ENCODE data around the gene FARS2. TPM values are rescaled to one million over a fixed set of nuclear protein-coding genes. Genes with fewer than 3 reads are reported as not detected.
"Not testable (repeated sequence)": the region's sequence is repeated elsewhere in the genome, so short reads cannot be mapped to it uniquely, and the experiment has no call there.

The FARS2 gene
- total RNA-seq, 2 donors from 2014 or later = 23.9 to 26.0 TPM

- H3K4me1 Mint-ChIP-seq (ENCODE audit: low read depth) = peaks cover 31% of the 10 kb centered on the region
- H3K36me3 Mint-ChIP-seq (ENCODE audit: insufficient read depth in 2 of 2) = no peaks in the 10 kb centered on the region
- no peaks in the 10 kb centered on the region for H3K9me3 Mint-ChIP-seq
- H3K4me3 Mint-ChIP-seq = no peak overlapping the region
- no peaks in the 10 kb centered on the region for H3K27me3 Mint-ChIP-seq (ENCODE audit: low read depth)
- no peak overlapping the region for H3K27ac Mint-ChIP-seq
- no peak for DNase-seq
- ATAC-seq (replicated peaks in 1 of 2) = no peak
Measured at GRCh38 chr6:5672581-5673011, 411.3 kb downstream of the FARS2 start.

- H3K27ac Mint-ChIP-seq = no peak overlapping the region
- no peak for ATAC-seq (replicated peaks in 1 of 2)
- DNase-seq = no peak
- H3K27me3 Mint-ChIP-seq (ENCODE audit: low read depth) = no peaks in the 10 kb centered on the region
- peaks cover 25% of the 10 kb centered on the region for H3K4me1 Mint-ChIP-seq (ENCODE audit: low read depth)
- H3K9me3 Mint-ChIP-seq = no peaks in the 10 kb centered on the region
- H3K4me3 Mint-ChIP-seq = no peak overlapping the region
- no peaks in the 10 kb centered on the region for H3K36me3 Mint-ChIP-seq (ENCODE audit: insufficient read depth in 2 of 2)
Measured at GRCh38 chr6:5673019-5673790, 411.9 kb downstream of the FARS2 start.

GRCh38 chr6:5674141-5674540, 412.8 kb downstream of the FARS2 start:
- H3K4me1 Mint-ChIP-seq (ENCODE audit: low read depth) = peaks cover 26% of the 10 kb centered on the region
- no peaks in the 10 kb centered on the region for H3K36me3 Mint-ChIP-seq (ENCODE audit: insufficient read depth in 2 of 2)
- H3K27me3 Mint-ChIP-seq (ENCODE audit: low read depth) = no peaks in the 10 kb centered on the region
- DNase-seq (no peak), ATAC-seq (replicated peaks in 1 of 2) (no peak)
- H3K4me3 Mint-ChIP-seq = no peak overlapping the region
- H3K9me3 Mint-ChIP-seq = no peaks in the 10 kb centered on the region
- no peak overlapping the region for H3K27ac Mint-ChIP-seq

- no peak for ATAC-seq (replicated peaks in 1 of 2)
- Mint-ChIP-seq H3K27me3 (ENCODE audit: low read depth) (no peaks in the 10 kb centered on the region), H3K27ac (no peak overlapping the region), H3K4me1 (ENCODE audit: low read depth) (peaks cover 32% of the 10 kb centered on the region), H3K4me3 (no peak overlapping the region), H3K9me3 (no peaks in the 10 kb centered on the region), H3K36me3 (ENCODE audit: insufficient read depth in 2 of 2) (no peaks in the 10 kb centered on the region)
- no peak for DNase-seq
Measured at GRCh38 chr6:5674721-5675120, 413.4 kb downstream of the FARS2 start.

- H3K36me3 Mint-ChIP-seq (ENCODE audit: insufficient read depth in 2 of 2) = no peaks in the 10 kb centered on the region
- H3K4me3 Mint-ChIP-seq = no peak overlapping the region
- DNase-seq (no peak), ATAC-seq (replicated peaks in 1 of 2) (no peak)
- no peaks in the 10 kb centered on the region for H3K27me3 Mint-ChIP-seq (ENCODE audit: low read depth)
- H3K9me3 Mint-ChIP-seq = no peaks in the 10 kb centered on the region
- H3K4me1 Mint-ChIP-seq (ENCODE audit: low read depth) = peaks cover 36% of the 10 kb centered on the region
- H3K27ac Mint-ChIP-seq = no peak overlapping the region
Measured at GRCh38 chr6:5676701-5677100, 415.4 kb downstream of the FARS2 start.

GRCh38 chr6:5677219-5678000, 416.1 kb downstream of the FARS2 start:
- H3K4me1 Mint-ChIP-seq (ENCODE audit: low read depth) = peaks cover 31% of the 10 kb centered on the region
- DNase-seq (no peak), ATAC-seq (replicated peaks in 1 of 2) (no peak)
- H3K9me3 Mint-ChIP-seq = no peaks in the 10 kb centered on the region
- H3K27ac Mint-ChIP-seq = no peak overlapping the region
- H3K36me3 Mint-ChIP-seq (ENCODE audit: insufficient read depth in 2 of 2) = no peaks in the 10 kb centered on the region
- no peaks in the 10 kb centered on the region for H3K27me3 Mint-ChIP-seq (ENCODE audit: low read depth)
- H3K4me3 Mint-ChIP-seq = no peak overlapping the region

- H3K9me3 Mint-ChIP-seq = peaks cover 0 to 3% of the 10 kb centered on the region in 2 donors
Measured at GRCh38 chr6:5679270-5679669, 418.0 kb downstream of the FARS2 start.

GRCh38 chr6:5679691-5680090, 418.4 kb downstream of the FARS2 start:
- peaks cover 0 to 3% of the 10 kb centered on the region in 2 donors for H3K9me3 Mint-ChIP-seq
- DNase-seq (no peak), ATAC-seq (replicated peaks in 1 of 2) (no peak)
- H3K27me3 Mint-ChIP-seq (ENCODE audit: low read depth) = no peaks in the 10 kb centered on the region
- H3K27ac Mint-ChIP-seq = peak overlapping the region; percentile 35
- peaks cover 25% of the 10 kb centered on the region for H3K4me1 Mint-ChIP-seq (ENCODE audit: low read depth)
- peaks cover 3 to 4% of the 10 kb centered on the region in 2 donors for H3K36me3 Mint-ChIP-seq (ENCODE audit: insufficient read depth in 2 of 2)
- H3K4me3 Mint-ChIP-seq = no peak overlapping the region

More at GRCh38 chr6:5679270-5679669, 418.0 kb downstream of the FARS2 start:
- DNase-seq (no peak), ATAC-seq (replicated peaks in 1 of 2) (no peak)
- Mint-ChIP-seq H3K27ac (no peak overlapping the region), H3K27me3 (ENCODE audit: low read depth) (no peaks in the 10 kb centered on the region), H3K4me1 (ENCODE audit: low read depth) (peaks cover 25% of the 10 kb centered on the region), H3K4me3 (no peak overlapping the region), H3K36me3 (ENCODE audit: insufficient read depth in 2 of 2) (peaks cover 2 to 4% of the 10 kb centered on the region in 2 donors)

GRCh38 chr6:5680095-5680494, 418.8 kb downstream of the FARS2 start:
- H3K27ac Mint-ChIP-seq = peak overlapping the region; percentile 35
- peaks cover 0 to 3% of the 10 kb centered on the region in 2 donors for H3K9me3 Mint-ChIP-seq
- peaks cover 25% of the 10 kb centered on the region for H3K4me1 Mint-ChIP-seq (ENCODE audit: low read depth)
- ATAC-seq (replicated peaks in 1 of 2) (no peak), DNase-seq (no peak)
- peaks cover 3 to 4% of the 10 kb centered on the region in 2 donors for H3K36me3 Mint-ChIP-seq (ENCODE audit: insufficient read depth in 2 of 2)
- H3K27me3 Mint-ChIP-seq (ENCODE audit: low read depth) = no peaks in the 10 kb centered on the region
- no peak overlapping the region for H3K4me3 Mint-ChIP-seq

GRCh38 chr6:5681480-5681879, 420.2 kb downstream of the FARS2 start:
- Mint-ChIP-seq H3K4me3 (no peak overlapping the region), H3K36me3 (ENCODE audit: insufficient read depth in 2 of 2) (peaks cover 3 to 4% of the 10 kb centered on the region in 2 donors), H3K4me1 (ENCODE audit: low read depth) (peaks cover 25% of the 10 kb centered on the region), H3K9me3 (peaks cover 0 to 3% of the 10 kb centered on the region in 2 donors), H3K27me3 (ENCODE audit: low read depth) (no peaks in the 10 kb centered on the region), H3K27ac (no peak overlapping the region)
- no peak for ATAC-seq (replicated peaks in 1 of 2)
- DNase-seq = no peak

GRCh38 chr6:5682530-5682929, 421.2 kb downstream of the FARS2 start:
- no peak for DNase-seq
- no peak overlapping the region for H3K4me3 Mint-ChIP-seq
- ATAC-seq (replicated peaks in 1 of 2) = no peak
- no peak overlapping the region for H3K27ac Mint-ChIP-seq
- H3K9me3 Mint-ChIP-seq = peaks cover 0 to 3% of the 10 kb centered on the region in 2 donors
- H3K4me1 Mint-ChIP-seq (ENCODE audit: low read depth) = peaks cover 25% of the 10 kb centered on the region
- no peaks in the 10 kb centered on the region for H3K27me3 Mint-ChIP-seq (ENCODE audit: low read depth)
- H3K36me3 Mint-ChIP-seq (ENCODE audit: insufficient read depth in 2 of 2) = peaks cover 3 to 5% of the 10 kb centered on the region in 2 donors

GRCh38 chr6:5683747-5684146, 422.4 kb downstream of the FARS2 start:
- not testable (repeated sequence) for ATAC-seq (replicated peaks in 1 of 2); H3K36me3 Mint-ChIP-seq (ENCODE audit: insufficient read depth in 2 of 2); H3K27ac Mint-ChIP-seq; H3K4me3 Mint-ChIP-seq; H3K27me3 Mint-ChIP-seq (ENCODE audit: low read depth); DNase-seq; H3K9me3 Mint-ChIP-seq
- peaks cover 25% of the 10 kb centered on the region for H3K4me1 Mint-ChIP-seq (ENCODE audit: low read depth)

GRCh38 chr6:5684320-5685053, 423.2 kb downstream of the FARS2 start:
- DNase-seq (no peak), ATAC-seq (replicated peaks in 1 of 2) (no peak)
- H3K36me3 Mint-ChIP-seq (ENCODE audit: insufficient read depth in 2 of 2) = peaks cover 5 to 7% of the 10 kb centered on the region in 2 donors
- peaks cover 3% of the 10 kb centered on the region in 2 donors for H3K9me3 Mint-ChIP-seq
- no peak overlapping the region for H3K4me3 Mint-ChIP-seq
- no peak overlapping the region for H3K27ac Mint-ChIP-seq
- H3K4me1 Mint-ChIP-seq (ENCODE audit: low read depth) = peaks cover 21% of the 10 kb centered on the region
- no peaks in the 10 kb centered on the region for H3K27me3 Mint-ChIP-seq (ENCODE audit: low read depth)
